ENCODE results near the gene HOMER2.

The HOMER2 gene

GRCh38 chr15:82855286-82856100 is 97.0 kb downstream of the HOMER2 start:
- DNase-seq: peak; percentile 77

- no peak for DNase-seq
Measured at GRCh38 chr15:82854554-82854953, 98.0 kb downstream of the HOMER2 start.

- peak; percentile 73 for DNase-seq
Measured at GRCh38 chr15:82852941-82853561, 99.5 kb downstream of the HOMER2 start.

- DNase-seq: no peak
Measured at GRCh38 chr15:82851981-82852511, 100.5 kb downstream of the HOMER2 start.

GRCh38 chr15:82851306-82851850 is 101.1 kb downstream of the HOMER2 start:
- no peak for DNase-seq

- DNase-seq: no peak
Measured at GRCh38 chr15:82850731-82851130, 101.8 kb downstream of the HOMER2 start.

GRCh38 chr15:82849556-82850512 is 102.7 kb downstream of the HOMER2 start:
- peak; percentile 99 for DNase-seq

GRCh38 chr15:82848241-82848993 is 104.1 kb downstream of the HOMER2 start:
- peak; percentile 28 for DNase-seq

GRCh38 chr15:82847703-82848102 is 104.8 kb downstream of the HOMER2 start:
- no peak for DNase-seq

- no peak for DNase-seq
Measured at GRCh38 chr15:82846621-82847020, 105.9 kb downstream of the HOMER2 start.

- no peak for DNase-seq
Measured at GRCh38 chr15:82845686-82846085, 106.8 kb downstream of the HOMER2 start.

- DNase-seq: no peak
Measured at GRCh38 chr15:82843566-82843965, 109.0 kb downstream of the HOMER2 start.

- no peak for DNase-seq
Measured at GRCh38 chr15:82840166-82840565, 112.4 kb downstream of the HOMER2 start.

- DNase-seq: no peak
Measured at GRCh38 chr15:82839136-82839535, 113.4 kb downstream of the HOMER2 start.

- DNase-seq: no peak
Measured at GRCh38 chr15:82838096-82838735, 114.3 kb downstream of the HOMER2 start.

GRCh38 chr15:82835391-82835917 is 117.1 kb downstream of the HOMER2 start:
- DNase-seq: no peak

- DNase-seq: no peak
Measured at GRCh38 chr15:82833362-82833682, 119.2 kb downstream of the HOMER2 start.

GRCh38 chr15:82832601-82833361 is 119.7 kb downstream of the HOMER2 start:
- DNase-seq: peak; percentile 66

GRCh38 chr15:82831894-82832600 is 120.5 kb downstream of the HOMER2 start:
- DNase-seq: no peak

Measured in hematopoietic multipotent progenitor cell treated with erythropoietin and hydrocortisone succinate and interleukin-3 and kit ligand, for 6 days (in vitro differentiated cells).